CD4-positive, alpha-beta T cell (primary cell): ENCODE measurements around the gene CTNNA2. TPM values are rescaled to one million over a fixed set of nuclear protein-coding genes. Genes with fewer than 3 reads are reported as not detected.

Source experiments
- ATAC-seq: fragments of 200-7000 bp; cut with Tn5 transposase; one replicate; pipeline ENCODE4 v1.10.0; 2022; ENCODE audit warnings: mild to moderate bottlenecking; ENCODE audit not compliant: poor library complexity
- CTCF ChIA-PET: fragments of 350-600 bp; sonication (Branson Sonifier 250); formaldehyde crosslinking; loops from one replicate; lab custom pipeline; 2021; ENCODE audit warnings: antibody characterized with exemption, inconsistent platforms; lab: Charles Lee
- POLR2A ChIA-PET: fragments of 350-600 bp; sonication (Branson Sonifier 250); formaldehyde crosslinking; loops from one replicate; lab custom pipeline; 2021; ENCODE audit warnings: antibody characterized with exemption, inconsistent platforms; lab: Charles Lee
- DNase-seq, 14 experiments: peaks; one replicate each; pipeline ENCODE4 v3.0.0-alpha.2; 2013 to 2020; ENCODE audit warnings: mixed read lengths in 2 of 14
- H3K27ac ChIP-seq, 2 donors: one replicate each; pipeline versions ENCODE4 v1.5.1 to v1.7.0; 2013; ENCODE audit warnings: low read length in 2 of 2, low read depth in 1 of 2, mild to moderate bottlenecking in 1 of 2
- H3K27me3 ChIP-seq, 2 experiments: 1 replicate in 1 of 2; 2 replicates in 1 of 2; pipeline versions ENCODE4 v1.6.1 to v1.7.0; 2013; ENCODE audit warnings: low read length in 2 of 2, control low read depth in 1 of 2, mild to moderate bottlenecking in 1 of 2, moderate library complexity in 1 of 2; ENCODE audit not compliant: insufficient read depth in 2 of 2, control insufficient read depth in 1 of 2
- H3K36me3 ChIP-seq: one replicate; pipeline ENCODE4 v1.6.1; 2013; ENCODE audit warnings: low read length, control low read depth; ENCODE audit not compliant: insufficient read depth
- H3K4me1 ChIP-seq: one replicate; pipeline ENCODE4 v1.6.1; 2013; ENCODE audit warnings: low read length, control low read depth; ENCODE audit not compliant: insufficient read depth
- H3K4me3 ChIP-seq: one replicate; pipeline ENCODE4 v1.5.1; 2013; ENCODE audit warnings: mild to moderate bottlenecking, low read length, moderate library complexity
- H3K9me3 ChIP-seq, 2 experiments: 1 replicate in 1 of 2; 2 replicates in 1 of 2; pipeline versions ENCODE4 v1.6.1 to v1.7.0; 2013; ENCODE audit warnings: low read length in 2 of 2, mild to moderate bottlenecking in 2 of 2, control low read depth in 1 of 2, moderate library complexity in 1 of 2; ENCODE audit not compliant: control insufficient read depth in 1 of 2, insufficient read depth in 1 of 2
- H3K27ac Mint-ChIP-seq: one replicate; pipeline ENCODE4 v1.8.0; 2020; ENCODE audit warnings: mixed read lengths
- H3K27me3 Mint-ChIP-seq: one replicate; pipeline ENCODE4 v1.8.0; 2021; ENCODE audit warnings: mixed read lengths
- H3K36me3 Mint-ChIP-seq: one replicate; pipeline ENCODE4 v1.8.0; 2021; ENCODE audit warnings: low read depth, mixed read lengths
- H3K4me1 Mint-ChIP-seq: one replicate; pipeline ENCODE4 v1.8.0; 2021; ENCODE audit warnings: low read depth, mixed read lengths
- H3K4me3 Mint-ChIP-seq: one replicate; pipeline ENCODE4 v1.8.0; 2020; ENCODE audit warnings: mild to moderate bottlenecking, mixed read lengths
- H3K9me3 Mint-ChIP-seq: one replicate; pipeline ENCODE4 v1.8.0; 2020; ENCODE audit warnings: mixed read lengths
- intact Hi-C, 2 experiments: fragments of 100-400 bp; cut with DNase I in 1 of 2; cut with micrococcal nuclease in 1 of 2; formaldehyde crosslinking; loops; one replicate each; pipeline versions ENCODE4 v1.15.1 to v1.9.0; 2023 to 2025; cut with DNase I, micrococcal nuclease
- total RNA-seq, 174 experiments: library from RNA in 2 of 174; stranded (reverse) in 2 of 174; gene quantifications; one replicate each; pipeline ENCODE4 v1.2.3 and lab custom pipeline; 2021 to 2026
- TF ChIP-seq, protein P1 (sequence below): fragments of 200-600 bp; IDR thresholded peaks from one replicate; pipeline ENCODE4 v1.8.0; 2022; ENCODE audit warnings: antibody characterized with exemption, mild to moderate bottlenecking

Gene CTNNA2
- total RNA-seq, 2 experiments from 2014 or later = not detected

- Histone ChIP-seq H3K4me3 (no peak overlapping the region), H3K27me3 (no peaks in the 10 kb centered on the region), H3K9me3 (peaks cover 0 to 8% of the 10 kb centered on the region in 2 experiments), H3K36me3 (no peaks in the 10 kb centered on the region), H3K4me1 (no peaks in the 10 kb centered on the region), H3K27ac (no peak overlapping the region)
- TF ChIP-seq, protein P1, sequence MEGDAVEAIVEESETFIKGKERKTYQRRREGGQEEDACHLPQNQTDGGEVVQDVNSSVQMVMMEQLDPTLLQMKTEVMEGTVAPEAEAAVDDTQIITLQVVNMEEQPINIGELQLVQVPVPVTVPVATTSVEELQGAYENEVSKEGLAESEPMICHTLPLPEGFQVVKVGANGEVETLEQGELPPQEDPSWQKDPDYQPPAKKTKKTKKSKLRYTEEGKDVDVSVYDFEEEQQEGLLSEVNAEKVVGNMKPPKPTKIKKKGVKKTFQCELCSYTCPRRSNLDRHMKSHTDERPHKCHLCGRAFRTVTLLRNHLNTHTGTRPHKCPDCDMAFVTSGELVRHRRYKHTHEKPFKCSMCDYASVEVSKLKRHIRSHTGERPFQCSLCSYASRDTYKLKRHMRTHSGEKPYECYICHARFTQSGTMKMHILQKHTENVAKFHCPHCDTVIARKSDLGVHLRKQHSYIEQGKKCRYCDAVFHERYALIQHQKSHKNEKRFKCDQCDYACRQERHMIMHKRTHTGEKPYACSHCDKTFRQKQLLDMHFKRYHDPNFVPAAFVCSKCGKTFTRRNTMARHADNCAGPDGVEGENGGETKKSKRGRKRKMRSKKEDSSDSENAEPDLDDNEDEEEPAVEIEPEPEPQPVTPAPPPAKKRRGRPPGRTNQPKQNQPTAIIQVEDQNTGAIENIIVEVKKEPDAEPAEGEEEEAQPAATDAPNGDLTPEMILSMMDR = no peak
- DNase-seq = no peak
- Mint-ChIP-seq H3K27me3 (no peaks in the 10 kb centered on the region), H3K9me3 (peaks cover 3% of the 10 kb centered on the region), H3K27ac (no peak overlapping the region), H3K4me3 (no peak overlapping the region), H3K4me1 (no peaks in the 10 kb centered on the region), H3K36me3 (no peaks in the 10 kb centered on the region)
- ChIA-PET POLR2A (no interaction called here), CTCF (no interaction called here)
- intact Hi-C loops = no loop called here
- ATAC-seq = no peak
Measured at GRCh38 chr2:79831961-79832360, 319.1 kb downstream of the CTNNA2 start.

GRCh38 chr2:79832511-79833234 is 319.8 kb downstream of the CTNNA2 start:
- Histone ChIP-seq H3K9me3 (peaks cover 0 to 5% of the 10 kb centered on the region in 2 experiments), H3K4me3 (no peak overlapping the region), H3K27me3 (no peaks in the 10 kb centered on the region), H3K27ac (no peak overlapping the region), H3K36me3 (no peaks in the 10 kb centered on the region), H3K4me1 (no peaks in the 10 kb centered on the region)
- no peak overlapping the region for H3K4me3 Mint-ChIP-seq
- H3K27ac Mint-ChIP-seq = no peak overlapping the region
- no peak for DNase-seq
- ATAC-seq = no peak
- POLR2A ChIA-PET = no interaction called here
- CTCF ChIA-PET = no interaction called here
- peaks cover 3% of the 10 kb centered on the region for H3K9me3 Mint-ChIP-seq
- TF ChIP-seq, protein P1 = no peak
- H3K27me3 Mint-ChIP-seq = no peaks in the 10 kb centered on the region
- no peaks in the 10 kb centered on the region for H3K36me3 Mint-ChIP-seq
- intact Hi-C loops = no loop called here
- no peaks in the 10 kb centered on the region for H3K4me1 Mint-ChIP-seq

DNA sequence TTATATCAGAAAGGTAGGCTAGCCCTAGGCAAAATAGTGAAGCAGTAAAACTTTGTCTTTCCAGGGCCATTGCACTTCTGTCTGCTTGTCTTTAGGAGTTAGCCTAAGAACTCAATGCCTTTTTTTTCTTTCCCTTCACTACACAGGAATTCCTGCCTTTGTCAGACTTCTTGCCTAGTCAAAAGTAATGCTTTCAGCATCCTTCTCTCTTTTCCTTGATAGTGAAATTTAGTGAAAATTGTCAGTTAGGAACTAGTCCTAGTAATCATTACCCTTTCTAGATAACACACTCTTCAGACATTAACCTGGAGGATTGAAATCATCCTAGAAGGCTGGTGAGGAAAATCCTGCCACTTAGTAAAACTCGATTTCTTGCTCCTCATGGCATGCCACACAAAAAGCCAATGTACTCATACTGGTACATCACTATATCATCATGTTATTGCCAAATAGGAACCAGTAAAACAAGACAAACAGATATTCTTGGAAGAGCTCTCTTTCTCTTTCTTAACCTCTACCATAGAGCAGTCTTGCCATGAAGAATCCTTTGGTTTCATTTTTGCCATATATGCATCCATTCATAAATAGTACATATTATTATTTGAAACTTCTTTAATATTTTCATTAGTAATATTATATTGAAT is 320.5 kb downstream of the CTNNA2 start:
- H3K4me1 ChIP-seq = no peaks in the 10 kb centered on the region
- Mint-ChIP-seq H3K9me3 (peaks cover 2% of the 10 kb centered on the region), H3K4me3 (no peak overlapping the region), H3K36me3 (no peaks in the 10 kb centered on the region), H3K27ac (no peak overlapping the region), H3K4me1 (no peaks in the 10 kb centered on the region), H3K27me3 (no peaks in the 10 kb centered on the region)
- TF ChIP-seq, protein P1 = no peak
- H3K4me3 ChIP-seq = no peak overlapping the region
- no peak overlapping the region for H3K27ac ChIP-seq
- intact Hi-C loops = no loop called here
- no peaks in the 10 kb centered on the region for H3K27me3 ChIP-seq
- ATAC-seq = no peak
- ChIA-PET CTCF (no interaction called here), POLR2A (no interaction called here)
- H3K9me3 ChIP-seq = peaks cover 0 to 5% of the 10 kb centered on the region in 2 experiments
- no peaks in the 10 kb centered on the region for H3K36me3 ChIP-seq
- DNase-seq = no peak
